ENCODE measurements around the gene PLXND1. TPM values are rescaled to one million over a fixed set of nuclear protein-coding genes. Genes with fewer than 3 reads are reported as not detected.
"Not testable (repeated sequence)": the region's sequence is repeated elsewhere in the genome, so short reads cannot be mapped to it uniquely, and the experiment has no call there.

The PLXND1 gene
- total RNA-seq, 1 donor from 2014 or later: 233 TPM

- H3K27ac ChIP-seq: no peak overlapping the region
- peaks cover 24% of the 10 kb centered on the region for H3K4me1 ChIP-seq
- H3K36me3 ChIP-seq: peaks cover 23% of the 10 kb centered on the region
- H3K27me3 ChIP-seq (ENCODE audit: low read depth): no peaks in the 10 kb centered on the region
- no peaks in the 10 kb centered on the region for H3K9me3 ChIP-seq
- ATAC-seq: peak in 1 of 2 donors; percentile 7
- DNase-seq: no peak
- intact Hi-C loops (cut with DNase I): loop anchor here (10.0 kb wide), 1 partner anchor 173 kb away; no protein-coding TSS in a partner anchor
- TF ChIP-seq CTCF (IDR thresholded peaks at IDR 0.05): no peak
- H3K4me3 ChIP-seq: no peak overlapping the region
These were observed 45.1 kb upstream of the PLXND1 start for GRCh38 chr3:129651435-129652202.

- TF ChIP-seq CTCF (IDR thresholded peaks at IDR 0.05): peak; percentile 68
- no peaks in the 10 kb centered on the region for H3K27me3 ChIP-seq (ENCODE audit: low read depth)
- H3K27ac ChIP-seq: no peak overlapping the region
- H3K9me3 ChIP-seq: no peaks in the 10 kb centered on the region
- ATAC-seq (peak; percentile 82), DNase-seq (peak; percentile 57)
- H3K4me1 ChIP-seq: peaks cover 29% of the 10 kb centered on the region
- no peak overlapping the region for H3K4me3 ChIP-seq
- intact Hi-C loops (cut with DNase I): loop anchor here (10.0 kb wide), 1 partner anchor 174 kb away; no protein-coding TSS in a partner anchor
- peaks cover 23% of the 10 kb centered on the region for H3K36me3 ChIP-seq
These were observed 43.9 kb upstream of the PLXND1 start for GRCh38 chr3:129650256-129650872.

- ATAC-seq (peak; percentile 28 to 44), DNase-seq (no peak)
- intact Hi-C loops (cut with DNase I): no loop called here
- H3K27ac ChIP-seq: no peak overlapping the region
- H3K4me1 ChIP-seq: peaks cover 33% of the 10 kb centered on the region
- no peak overlapping the region for H3K4me3 ChIP-seq
- H3K27me3 ChIP-seq (ENCODE audit: low read depth): no peaks in the 10 kb centered on the region
- peaks cover 11% of the 10 kb centered on the region for H3K36me3 ChIP-seq
- no peak for TF ChIP-seq CTCF (IDR thresholded peaks at IDR 0.05)
- H3K9me3 ChIP-seq: no peaks in the 10 kb centered on the region
These were observed 41.9 kb upstream of the PLXND1 start for GRCh38 chr3:129648391-129648790.

- H3K27ac ChIP-seq: no peak overlapping the region
- H3K4me3 ChIP-seq: no peak overlapping the region
- DNase-seq (no peak), ATAC-seq (peak; percentile 50 to 53)
- TF ChIP-seq CTCF (IDR thresholded peaks at IDR 0.05): no peak
- intact Hi-C loops (cut with DNase I): no loop called here
- no peaks in the 10 kb centered on the region for H3K9me3 ChIP-seq
- peaks cover 18% of the 10 kb centered on the region for H3K4me1 ChIP-seq
- no peaks in the 10 kb centered on the region for H3K36me3 ChIP-seq
- no peaks in the 10 kb centered on the region for H3K27me3 ChIP-seq (ENCODE audit: low read depth)
These were observed 38.8 kb upstream of the PLXND1 start for GRCh38 chr3:129645286-129645685.

- no peak for DNase-seq
- Histone ChIP-seq H3K4me1 (peaks cover 13% of the 10 kb centered on the region), H3K27ac (no peak overlapping the region)
These were observed 38.4 kb upstream of the PLXND1 start for GRCh38 chr3:129644836-129645235.

GRCh38 chr3:129641567-129642260 lies 35.2 kb upstream of the PLXND1 start:
- DNase-seq: not testable (repeated sequence)

More at GRCh38 chr3:129644836-129645235, 38.4 kb upstream of the PLXND1 start:
- TF ChIP-seq CTCF (IDR thresholded peaks at IDR 0.05): no peak
- H3K4me3 ChIP-seq: no peak overlapping the region
- ATAC-seq: peak; percentile 16 to 35
- intact Hi-C loops (cut with DNase I): no loop called here
- H3K36me3 ChIP-seq: no peaks in the 10 kb centered on the region
- H3K9me3 ChIP-seq: no peaks in the 10 kb centered on the region
- H3K27me3 ChIP-seq (ENCODE audit: low read depth): no peaks in the 10 kb centered on the region

GRCh38 chr3:129640985-129641384 lies 34.5 kb upstream of the PLXND1 start:
- peak; percentile 50 to 57 for ATAC-seq
- H3K9me3 ChIP-seq; H3K36me3 ChIP-seq; H3K4me1 ChIP-seq; intact Hi-C loops (cut with DNase I); DNase-seq; H3K27ac ChIP-seq; H3K27me3 ChIP-seq (ENCODE audit: low read depth); H3K4me3 ChIP-seq: not testable (repeated sequence)

More at GRCh38 chr3:129641567-129642260, 35.2 kb upstream of the PLXND1 start:
- H3K36me3 ChIP-seq; H3K27me3 ChIP-seq (ENCODE audit: low read depth); H3K4me3 ChIP-seq; H3K27ac ChIP-seq; H3K4me1 ChIP-seq; intact Hi-C loops (cut with DNase I); H3K9me3 ChIP-seq: not testable (repeated sequence)
- ATAC-seq: peak in 1 of 2 donors; percentile 31

Data from lower lobe of right lung (tissue), 2 donors.